Transverse colon (tissue), 4 donors: ENCODE data around the gene GALK2.

Source experiments
- CTCF ChIP-seq, 5 experiments: fragments of 200-600 bp in 3 of 5; fragments of 450-650 bp in 2 of 5; sonication (generic) in 3 of 5; IDR thresholded peaks; 1 replicate in 2 of 5; 2 replicates in 3 of 5; pipeline ENCODE4 v1.5.1; 2016 to 2017; ENCODE audit warnings: antibody characterized with exemption in 5 of 5, inconsistent platforms in 3 of 5, mild to moderate bottlenecking in 2 of 5, moderate library complexity in 1 of 5
- EP300 ChIP-seq: sonication (generic); formaldehyde crosslinking; IDR thresholded peaks from one replicate; pipeline ENCODE4 v1.6.1; 2017; ENCODE audit warnings: antibody characterized with exemption, low read depth
- POLR2AphosphoS5 ChIP-seq, 3 donors: sonication (generic); formaldehyde crosslinking; IDR thresholded peaks; one replicate each; pipeline ENCODE4 v1.6.1; 2016; ENCODE audit warnings: antibody characterized with exemption in 3 of 3

- no peak for TF ChIP-seq CTCF (IDR thresholded peaks at IDR 0.05)
- TF ChIP-seq EP300, result no peak
- no peak for TF ChIP-seq POLR2AphosphoS5 (IDR thresholded peaks at IDR 0.05)
Measured at GRCh38 chr15:49196856-49197255, 26.8 kb downstream of the GALK2 start.
